GM23248 (cell line): ENCODE results near the gene STRAP. TPM values are rescaled to one million over a fixed set of nuclear protein-coding genes. Genes with fewer than 3 reads are reported as not detected.

ENCODE experiments used
- DNase-seq: peaks from one replicate; pipeline ENCODE4 v3.0.0-alpha.2; 2015
- H2AFZ ChIP-seq: fragments of 200-600 bp; sonication (generic); 2 replicates; pipeline ENCODE4 v1.6.1; 2016; ENCODE audit warnings: antibody characterized with exemption
- H3F3A ChIP-seq: fragments of 200-600 bp; sonication (generic); 2 replicates; pipeline ENCODE4 v1.6.1; 2016; ENCODE audit warnings: mild to moderate bottlenecking, antibody characterized with exemption, mixed run types; ENCODE audit not compliant: insufficient read depth
- H3K27ac ChIP-seq: fragments of 200-600 bp; sonication (generic); 2 replicates; pipeline ENCODE4 v1.5.1; 2016; ENCODE audit warnings: mild to moderate bottlenecking
- H3K27me3 ChIP-seq: fragments of 200-600 bp; sonication (generic); replicated peaks from 2 replicates; pipeline ENCODE4 v1.6.1; 2016; ENCODE audit warnings: mild to moderate bottlenecking; ENCODE audit not compliant: insufficient read depth
- H3K36me3 ChIP-seq: fragments of 200-600 bp; sonication (generic); 2 replicates; pipeline ENCODE4 v1.6.1; 2016; ENCODE audit warnings: low read depth, mild to moderate bottlenecking
- H3K4me1 ChIP-seq: fragments of 200-600 bp; sonication (generic); 2 replicates; pipeline ENCODE4 v1.6.1; 2016; ENCODE audit warnings: mild to moderate bottlenecking; ENCODE audit not compliant: insufficient read depth
- H3K4me2 ChIP-seq: fragments of 200-600 bp; sonication (generic); one replicate; pipeline ENCODE4 v1.6.1; 2016; ENCODE audit warnings: mild to moderate bottlenecking; ENCODE audit not compliant: unreplicated experiment
- H3K4me3 ChIP-seq: fragments of 200-600 bp; sonication (generic); 2 replicates; pipeline ENCODE4 v1.5.1; 2016; ENCODE audit warnings: mild to moderate bottlenecking
- H3K79me2 ChIP-seq: fragments of 200-600 bp; sonication (generic); 2 replicates; pipeline ENCODE4 v1.6.1; 2016; ENCODE audit warnings: mild to moderate bottlenecking; ENCODE audit not compliant: insufficient read depth
- H3K9ac ChIP-seq: fragments of 200-600 bp; sonication (generic); 2 replicates; pipeline ENCODE4 v1.6.1; 2016; ENCODE audit warnings: mild to moderate bottlenecking
- H3K9me2 ChIP-seq: fragments of 200-600 bp; sonication (generic); 2 replicates; pipeline ENCODE4 v1.6.1; 2016; ENCODE audit warnings: mixed run types, mild to moderate bottlenecking, moderate library complexity; ENCODE audit not compliant: insufficient read depth
- H3K9me3 ChIP-seq: fragments of 200-600 bp; sonication (generic); one replicate; pipeline ENCODE4 v1.6.1; 2017; ENCODE audit warnings: low read depth
- H4K20me1 ChIP-seq: fragments of 200-600 bp; sonication (generic); 2 replicates; pipeline ENCODE4 v1.6.0; 2016; ENCODE audit not compliant: insufficient read depth
- EZH2 ChIP-seq: fragments of 200-600 bp; sonication (generic); IDR thresholded peaks from 2 replicates; pipeline ENCODE4 v1.6.1; 2018; ENCODE audit warnings: antibody characterized with exemption, mild to moderate bottlenecking; ENCODE audit not compliant: insufficient read depth, poor library complexity, severe bottlenecking
- EZH2phosphoT487 ChIP-seq: fragments of 200-600 bp; sonication (generic); IDR thresholded peaks from 2 replicates; pipeline ENCODE4 v1.6.1; 2018; ENCODE audit warnings: antibody characterized with exemption, moderate library complexity, mild to moderate bottlenecking, low read depth; ENCODE audit not compliant: insufficient read depth
- WGBS, 2 experiments: methylation state at CpG; one replicate each; pipeline ENCODE4 v1.1.6; 2015 to 2017; ENCODE audit warnings: low lambda C conversion rate in 2 of 2, low coverage in 1 of 2; ENCODE audit errors: missing lambda C conversion rate in 2 of 2; 5-methylcytosine and 5-hydroxymethylcytosine counted together
- in situ Hi-C: fragments of 300-500 bp; cut with MboI; formaldehyde crosslinking; loops from 2 replicates; pipeline ENCODE4 v1.15.0; 2020
- polyA plus RNA-seq: library from polyadenylated mRNA; unstranded; fragments of >200 nt; fragmentation: Nextera tagmentation; extraction: Ambion mirVana; gene quantifications from 2 replicates; pipeline ENCODE4 v1.2.1, GENCODE V29; 2016
- total RNA-seq: library from RNA; depleted of rRNA; stranded (reverse); fragments of >200 nt; shearing (Covaris generic); gene quantifications from 2 replicates; pipeline ENCODE4 v1.2.3, GENCODE V29; 2014

STRAP gene
- total and polyA plus RNA-seq, 2 experiments from 2014 or later = 128 to 284 TPM

DNA sequence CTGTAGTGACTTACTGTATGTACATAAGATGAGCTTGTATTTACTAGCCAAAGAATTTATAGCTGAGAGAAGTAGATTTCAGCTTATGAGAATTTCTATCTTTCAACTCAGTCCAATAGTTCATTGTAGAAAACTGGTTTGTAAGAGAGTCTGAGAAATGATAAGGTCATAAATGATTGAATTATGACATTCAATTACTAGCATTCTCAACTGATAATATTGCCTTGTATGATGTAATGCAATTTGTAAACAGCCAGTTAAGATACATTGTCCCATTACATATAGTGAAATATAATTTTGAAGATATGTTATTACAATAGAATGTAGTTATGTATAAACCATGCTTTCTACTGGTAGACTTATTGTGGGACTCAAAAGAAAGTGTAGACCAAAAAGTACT is 42.5 kb upstream of the STRAP start:
- Histone ChIP-seq H3K9me3 (no peaks in the 10 kb centered on the region), H3K79me2 (no peaks in the 10 kb centered on the region), H3F3A (peaks cover 33% of the 10 kb centered on the region), H3K4me2 (no peak overlapping the region), H3K27ac (no peak overlapping the region), H3K4me1 (peaks cover 35% of the 10 kb centered on the region), H3K9ac (no peak overlapping the region), H4K20me1 (no peaks in the 10 kb centered on the region), H3K9me2 (no peaks in the 10 kb centered on the region), H3K4me3 (no peak overlapping the region), H2AFZ (no peak overlapping the region), H3K27me3 (no peaks in the 10 kb centered on the region), H3K36me3 (no peaks in the 10 kb centered on the region)
- TF ChIP-seq EZH2 (no peak), EZH2phosphoT487 (no peak)
- in situ Hi-C loops = no loop called here
- no peak for DNase-seq

GRCh38 chr12:15842108-15842507 is 40.1 kb upstream of the STRAP start:
- Histone ChIP-seq H3K4me1 (peaks cover 34% of the 10 kb centered on the region), H4K20me1 (no peaks in the 10 kb centered on the region), H3K36me3 (no peaks in the 10 kb centered on the region), H3F3A (peaks cover 27% of the 10 kb centered on the region), H3K4me3 (no peak overlapping the region), H2AFZ (no peak overlapping the region), H3K9ac (peak overlapping the region; percentile 48; the same call in 1 of the 2 replicates), H3K4me2 (peak overlapping the region; percentile 29), H3K9me2 (no peaks in the 10 kb centered on the region), H3K27me3 (no peaks in the 10 kb centered on the region), H3K79me2 (no peaks in the 10 kb centered on the region), H3K27ac (peak overlapping the region; percentile 84), H3K9me3 (no peaks in the 10 kb centered on the region)
- DNase-seq = peak; percentile 88
- TF ChIP-seq EZH2 = no peak
- no peak for TF ChIP-seq EZH2phosphoT487
- in situ Hi-C loops = no loop called here
- WGBS, 2 experiments = 32 to 44% methylated on average over 3 of the region's 3 CpGs

DNA sequence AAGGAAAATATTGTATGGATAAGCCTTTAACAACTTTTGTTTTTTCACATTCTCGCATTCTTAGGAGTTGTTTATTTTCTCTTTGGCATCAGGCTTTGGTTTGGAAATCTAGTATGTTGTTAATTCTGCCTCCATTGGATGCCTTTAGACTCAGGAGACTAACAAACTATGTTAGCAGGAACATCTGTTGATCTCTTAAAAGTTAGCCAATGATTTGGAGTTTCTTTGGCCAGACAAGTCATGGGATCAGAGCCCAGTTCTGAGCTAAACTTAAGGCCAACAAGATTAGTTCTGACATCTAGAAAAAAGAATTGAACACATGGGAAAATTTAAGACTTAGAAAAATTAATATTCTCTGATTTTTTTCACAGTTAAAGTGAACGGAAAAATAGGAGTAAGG is 35.3 kb upstream of the STRAP start:
- Histone ChIP-seq H3K9me2 (no peaks in the 10 kb centered on the region), H3K4me3 (no peak overlapping the region), H2AFZ (peak overlapping the region; percentile 50; the same call in 1 of the 2 replicates), H3K4me2 (no peak overlapping the region), H3K9ac (no peak overlapping the region), H3K79me2 (no peaks in the 10 kb centered on the region), H3K36me3 (no peaks in the 10 kb centered on the region), H3K4me1 (peaks cover 19% of the 10 kb centered on the region), H3F3A (peaks cover 18% of the 10 kb centered on the region; the same call in 1 of the 2 replicates), H3K9me3 (no peaks in the 10 kb centered on the region), H4K20me1 (no peaks in the 10 kb centered on the region), H3K27me3 (no peaks in the 10 kb centered on the region), H3K27ac (0 out of 2 replicates have a peak overlapping the region, but pooled peaks have one; percentile 1)
- in situ Hi-C loops = no loop called here
- TF ChIP-seq EZH2phosphoT487 (no peak), EZH2 (no peak)
- WGBS, 2 experiments = 41 to 45% methylated on average over 2 of the region's 2 CpGs
- peak; percentile 58 for DNase-seq

GRCh38 chr12:15848606-15849005 is 33.6 kb upstream of the STRAP start:
- 0 out of 2 replicates have a peak, but pooled peaks cover 4% of the 10 kb centered on the region for H3K9me2 ChIP-seq
- H3K79me2 ChIP-seq = no peaks in the 10 kb centered on the region
- in situ Hi-C loops = no loop called here
- H2AFZ ChIP-seq = no peak overlapping the region
- H3K27me3 ChIP-seq = no peaks in the 10 kb centered on the region
- no peaks in the 10 kb centered on the region for H3K9me3 ChIP-seq
- WGBS, 2 experiments = 60 to 79% methylated on average over 1 of the region's 1 CpG
- no peaks in the 10 kb centered on the region for H4K20me1 ChIP-seq
- H3K4me2 ChIP-seq = no peak overlapping the region
- H3K36me3 ChIP-seq = no peaks in the 10 kb centered on the region
- peaks cover 5% of the 10 kb centered on the region; the same call in 1 of the 2 replicates for H3F3A ChIP-seq
- no peak overlapping the region for H3K9ac ChIP-seq
- H3K4me1 ChIP-seq = peaks cover 14% of the 10 kb centered on the region; the same call in 1 of the 2 replicates
- no peak for DNase-seq
- no peak for TF ChIP-seq EZH2phosphoT487
- TF ChIP-seq EZH2 = no peak
- no peak overlapping the region for H3K4me3 ChIP-seq
- H3K27ac ChIP-seq = no peak overlapping the region

- in situ Hi-C loops = loop anchor here (5.0 to 25.0 kb wide), 3 partner anchors 254 to 564 kb away; no protein-coding TSS in a partner anchor
- no peaks in the 10 kb centered on the region for H3K79me2 ChIP-seq
- DNase-seq = no peak
- TF ChIP-seq EZH2 (no peak), EZH2phosphoT487 (no peak)
- no peak overlapping the region for H3K9ac ChIP-seq
- H3K27me3 ChIP-seq = no peaks in the 10 kb centered on the region
- H3K9me2 ChIP-seq = 0 out of 2 replicates have a peak, but pooled peaks cover 4% of the 10 kb centered on the region
- no peak overlapping the region for H3K4me3 ChIP-seq
- H4K20me1 ChIP-seq = no peaks in the 10 kb centered on the region
- no peak overlapping the region for H3K4me2 ChIP-seq
- 46 to 47% methylated on average over 3 of the region's 3 CpGs for WGBS, 2 experiments
- H2AFZ ChIP-seq = peak overlapping the region; percentile 42; the same call in 1 of the 2 replicates
- H3K4me1 ChIP-seq = peaks cover 31% of the 10 kb centered on the region
- no peak overlapping the region for H3K27ac ChIP-seq
- H3K9me3 ChIP-seq = no peaks in the 10 kb centered on the region
- H3F3A ChIP-seq = peaks cover 17% of the 10 kb centered on the region
- H3K36me3 ChIP-seq = no peaks in the 10 kb centered on the region
These were observed 31.1 kb upstream of the STRAP start for GRCh38 chr12:15851045-15851620.
